K562 (cell line): ENCODE data around the gene SLC39A5. TPM values are rescaled to one million over a fixed set of nuclear protein-coding genes. Genes with fewer than 3 reads are reported as not detected.

ENCODE experiments used
- ATAC-seq: fragments of 200-7000 bp; cut with Tn5 transposase; 3 replicates; pipeline ENCODE4 v1.9.1; 2020; ENCODE audit warnings: moderate library complexity
- BruUV-seq: library from RNA; stranded (reverse); fragments of 400-500 nt; replicated peaks from 2 replicates; lab custom pipeline; 2021; lab: Mats Ljungman, UMichigan
- CTCF ChIA-PET: fragments of 300-600 bp; formaldehyde crosslinking; extraction: SDS; loops from one replicate; lab custom pipeline; 2021; ENCODE audit warnings: low intra/inter-chr PET ratio; lab: Yijun Ruan, JAX
- POLR2A ChIA-PET: fragments of 300-600, 350-650 bp; sonication (Branson Sonifier 250); formaldehyde crosslinking; extraction: SDS; loops from one replicate; lab custom pipeline; 2021; ENCODE audit warnings: antibody characterized with exemption, inconsistent platforms; lab: Yijun Ruan, JAX
- DNase-seq, 4 experiments: peaks; one replicate each; pipeline versions ENCODE4 v3.0.0 to v3.0.0-alpha.2; 2011 to 2018; ENCODE audit warnings: low spot score in 3 of 4, mixed read lengths in 3 of 4; ENCODE audit errors: extremely low read depth in 1 of 4
- FAIRE-seq: peaks from 2 replicates; lab custom pipeline; 2011; peaks lifted over from hg19 to GRCh38; lab: Jason Lieb, UNC
- H2AFZ ChIP-seq: 2 replicates; pipeline ENCODE4 v1.6.0; 2011; ENCODE audit warnings: low read depth, low read length, control low read depth, inconsistent platforms
- H3K27ac ChIP-seq: fragments of 200-600 bp; 3 replicates; pipeline ENCODE4 v1.8.0; 2011; ENCODE audit warnings: low read depth, mild to moderate bottlenecking, control low read depth, inconsistent platforms, low read length, moderate library complexity, mixed read lengths; ENCODE audit errors: extremely low read depth
- H3K27me3 ChIP-seq, 2 experiments: fragments of 300-600 bp in 1 of 2; 2 replicates in 1 of 2; 3 replicates in 1 of 2; pipeline versions ENCODE4 v1.6.0 to v1.8.0; 2011; ENCODE audit warnings: inconsistent platforms in 2 of 2, low read length in 2 of 2, mild to moderate bottlenecking in 1 of 2, mixed read lengths in 1 of 2, moderate library complexity in 1 of 2; ENCODE audit not compliant: control insufficient read depth in 2 of 2, insufficient read depth in 2 of 2
- H3K36me3 ChIP-seq: fragments of 300-600 bp; 3 replicates; pipeline ENCODE4 v1.8.0; 2011; ENCODE audit warnings: mild to moderate bottlenecking, low read length, inconsistent platforms; ENCODE audit not compliant: control insufficient read depth, insufficient read depth
- H3K4me1 ChIP-seq, 2 experiments: fragments of 200-600 bp in 1 of 2; replicated peaks in 1 of 2; 2 replicates in 1 of 2; 3 replicates in 1 of 2; pipeline versions ENCODE4 v1.5.1 to v1.8.0; 2011; ENCODE audit warnings: inconsistent platforms in 2 of 2, low read length in 2 of 2, mild to moderate bottlenecking in 1 of 2, mixed read lengths in 1 of 2, moderate library complexity in 1 of 2; ENCODE audit not compliant: control insufficient read depth in 2 of 2, insufficient read depth in 2 of 2
- H3K4me2 ChIP-seq: 2 replicates; pipeline ENCODE4 v1.6.1; 2011; ENCODE audit warnings: low read length, control low read depth, inconsistent platforms, mixed read lengths; ENCODE audit not compliant: insufficient read depth
- H3K4me3 ChIP-seq: fragments of 200-600 bp; sonication (generic), shearing (Covaris generic); 2 replicates; pipeline ENCODE4 v1.5.1; 2016; ENCODE audit warnings: control low read depth, inconsistent platforms
- H3K79me2 ChIP-seq: fragments of 200-600 bp; 3 replicates; pipeline ENCODE4 v1.8.0; 2011; ENCODE audit warnings: low read length, inconsistent platforms; ENCODE audit not compliant: control insufficient read depth, insufficient read depth
- H3K9ac ChIP-seq, 2 experiments: 2 replicates each; pipeline versions ENCODE4 v1.6.0 to v1.6.1; 2011; ENCODE audit warnings: low read depth in 2 of 2, low read length in 2 of 2, control low read depth in 1 of 2, inconsistent platforms in 1 of 2, mild to moderate bottlenecking in 1 of 2, mixed read lengths in 1 of 2; ENCODE audit not compliant: insufficient read depth in 1 of 2
- H3K9me1 ChIP-seq: one replicate; pipeline ENCODE4 v1.6.0; 2011; ENCODE audit warnings: inconsistent platforms, mild to moderate bottlenecking, low read length, moderate library complexity; ENCODE audit not compliant: control insufficient read depth, insufficient read depth
- H3K9me3 ChIP-seq: replicated peaks from 2 replicates; pipeline ENCODE4 v1.5.1; 2011; ENCODE audit warnings: low read depth, low read length, inconsistent platforms; ENCODE audit not compliant: control insufficient read depth, insufficient read depth
- H4K20me1 ChIP-seq: replicated peaks from 2 replicates; pipeline ENCODE4 v1.6.1; 2011; ENCODE audit warnings: low read length, inconsistent platforms, mixed read lengths; ENCODE audit not compliant: control insufficient read depth, insufficient read depth
- ARID3B ChIP-seq: fragments of 250-450 bp; sonication (Bioruptor Pico); IDR thresholded peaks from 2 replicates; pipeline ENCODE4 v1.4.0; 2020; ENCODE audit warnings: borderline replicate concordance
- C11orf30 ChIP-seq: fragments of 450-650 bp; IDR thresholded peaks from 2 replicates; pipeline ENCODE4 v1.6.1; 2016; ENCODE audit warnings: low read depth, mild to moderate bottlenecking
- PHB ChIP-seq: fragments of 250-450 bp; sonication (Bioruptor Pico); IDR thresholded peaks from 2 replicates; pipeline ENCODE4 v1.5.0; 2021
- RBM14 ChIP-seq: fragments of 200-400 bp; formaldehyde crosslinking; IDR thresholded peaks from 2 replicates; pipeline ENCODE4 v1.6.1; 2018; ENCODE audit warnings: low read depth, mild to moderate bottlenecking, low read length, moderate library complexity, borderline replicate concordance; ENCODE audit not compliant: insufficient read depth
- WGBS: fragments of 100-300 bp; shearing (Covaris generic); methylation state at CpG from one replicate; pipeline ENCODE4 v1.1.6; 2016; ENCODE audit warnings: low coverage, mixed read lengths; ENCODE audit not compliant: insufficient coverage; ENCODE audit errors: missing lambda C conversion rate; 5-methylcytosine and 5-hydroxymethylcytosine counted together
- in situ Hi-C: fragments of 300-500 bp; cut with MboI; formaldehyde crosslinking; loops from 4 replicates; pipeline ENCODE4 v1.15.0; 2018; ENCODE audit warnings: inconsistent platforms, mixed read lengths
- intact Hi-C: fragments of 100-400 bp; cut with micrococcal nuclease; formaldehyde crosslinking; loops from 2 replicates; pipeline ENCODE4 v1.14.2; 2022
- polyA plus RNA-seq, 8 experiments: library from polyadenylated mRNA; depleted of rRNA in 4 of 8; stranded (reverse) in 5 of 8; unstranded in 3 of 8; fragments of >200 nt; fragmentation: Nextera tagmentation in 2 of 8; fragmentation: Illumina TruSeq in 1 of 8; extraction: Ambion mirVana in 2 of 8; extraction: Trizol in 1 of 8; gene quantifications; 2 replicates each; pipeline versions ENCODE4 v1.2.1 to v1.2.3, GENCODE V29; 2011 to 2014; ENCODE audit warnings: inconsistent platforms in 1 of 8, missing spikeins in 1 of 8
- total RNA-seq, 7 experiments: library from RNA; depleted of rRNA in 6 of 7; stranded (reverse); fragments of >200 nt in 6 of 7; fragmentation: Illumina TruSeq in 2 of 7; extraction: Trizol in 2 of 7; gene quantifications; 2 replicates each; pipeline versions ENCODE4 v1.2.1 to v1.2.3, GENCODE V29; 2011 to 2021; ENCODE audit warnings: low replicate concordance in 1 of 7

SLC39A5 gene
- total and polyA plus RNA-seq, 9 of the 15 experiments (the other 6 are each of a cell fraction or from before 2014, with no cell fraction given): 0.08 to 0.10 TPM; not detected in 7

GRCh38 chr12:56260380-56260779 lies 30.5 kb downstream of the SLC39A5 start:
- Histone ChIP-seq H3K36me3 (peaks cover 18% of the 10 kb centered on the region; the same call in 2 of the 3 replicates), H2AFZ (no peak overlapping the region), H3K4me2 (no peak overlapping the region), H3K9me3 (no peaks in the 10 kb centered on the region), H4K20me1 (peaks cover 6% of the 10 kb centered on the region), H3K27me3 (no peaks in the 10 kb centered on the region), H3K9ac (no peak overlapping the region), H3K9me1 (no peaks in the 10 kb centered on the region), H3K79me2 (peaks cover 24% of the 10 kb centered on the region), H3K4me1 (peaks cover 13 to 20% of the 10 kb centered on the region in 2 experiments; a peak in 4 of 5 replicates), H3K27ac (no peak overlapping the region), H3K4me3 (no peak overlapping the region)
- FAIRE-seq: no peak
- ChIA-PET CTCF (no interaction called here), POLR2A (interaction anchor here (1.2 kb wide), 1 partner anchor 10 kb away, joined by 3 read pairs; no protein-coding TSS in a partner anchor)
- no peak for DNase-seq
- TF ChIP-seq RBM14 (no peak), C11orf30 (no peak), PHB (CRISPR knock-in tag) (no peak), ARID3B (no peak)
- intact Hi-C loops (loop anchor here (2.0 kb wide), 1 partner anchor 68 kb away; no protein-coding TSS in a partner anchor), in situ Hi-C loops (no loop called here)
- no peak for ATAC-seq
- BruUV-seq: no TSS peak
- 85% methylated on average over 7 of the region's 8 CpGs for WGBS
